Measurements from ENCODE around the gene CPXM2.

CPXM2 gene

GRCh38 chr10:123729523-123729922 is 162.1 kb downstream of the CPXM2 start:
- TF ChIP-seq, protein P1, sequence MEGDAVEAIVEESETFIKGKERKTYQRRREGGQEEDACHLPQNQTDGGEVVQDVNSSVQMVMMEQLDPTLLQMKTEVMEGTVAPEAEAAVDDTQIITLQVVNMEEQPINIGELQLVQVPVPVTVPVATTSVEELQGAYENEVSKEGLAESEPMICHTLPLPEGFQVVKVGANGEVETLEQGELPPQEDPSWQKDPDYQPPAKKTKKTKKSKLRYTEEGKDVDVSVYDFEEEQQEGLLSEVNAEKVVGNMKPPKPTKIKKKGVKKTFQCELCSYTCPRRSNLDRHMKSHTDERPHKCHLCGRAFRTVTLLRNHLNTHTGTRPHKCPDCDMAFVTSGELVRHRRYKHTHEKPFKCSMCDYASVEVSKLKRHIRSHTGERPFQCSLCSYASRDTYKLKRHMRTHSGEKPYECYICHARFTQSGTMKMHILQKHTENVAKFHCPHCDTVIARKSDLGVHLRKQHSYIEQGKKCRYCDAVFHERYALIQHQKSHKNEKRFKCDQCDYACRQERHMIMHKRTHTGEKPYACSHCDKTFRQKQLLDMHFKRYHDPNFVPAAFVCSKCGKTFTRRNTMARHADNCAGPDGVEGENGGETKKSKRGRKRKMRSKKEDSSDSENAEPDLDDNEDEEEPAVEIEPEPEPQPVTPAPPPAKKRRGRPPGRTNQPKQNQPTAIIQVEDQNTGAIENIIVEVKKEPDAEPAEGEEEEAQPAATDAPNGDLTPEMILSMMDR (IDR thresholded peaks at IDR 0.05) = no peak

DNA sequence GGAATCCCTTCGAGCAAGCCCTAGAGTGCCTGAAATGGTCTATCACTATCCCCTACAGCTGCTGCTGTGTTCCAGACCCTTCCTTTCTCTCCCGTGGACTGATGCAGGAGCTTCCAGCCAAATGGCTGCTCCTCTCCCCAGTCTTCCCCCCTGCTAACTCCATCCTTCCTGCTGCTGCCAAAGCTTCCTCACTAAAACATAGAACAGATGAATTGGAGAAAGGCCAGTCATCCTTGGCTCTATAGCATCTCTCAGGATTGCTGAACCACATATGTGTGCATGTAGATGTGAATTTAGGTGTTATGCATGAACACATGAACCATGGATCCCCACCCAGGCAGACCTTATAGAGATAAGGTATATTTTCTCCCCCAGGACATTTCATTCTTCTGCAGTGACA is 164.8 kb downstream of the CPXM2 start:
- TF ChIP-seq, protein P1 (IDR thresholded peaks at IDR 0.05) = no peak

DNA sequence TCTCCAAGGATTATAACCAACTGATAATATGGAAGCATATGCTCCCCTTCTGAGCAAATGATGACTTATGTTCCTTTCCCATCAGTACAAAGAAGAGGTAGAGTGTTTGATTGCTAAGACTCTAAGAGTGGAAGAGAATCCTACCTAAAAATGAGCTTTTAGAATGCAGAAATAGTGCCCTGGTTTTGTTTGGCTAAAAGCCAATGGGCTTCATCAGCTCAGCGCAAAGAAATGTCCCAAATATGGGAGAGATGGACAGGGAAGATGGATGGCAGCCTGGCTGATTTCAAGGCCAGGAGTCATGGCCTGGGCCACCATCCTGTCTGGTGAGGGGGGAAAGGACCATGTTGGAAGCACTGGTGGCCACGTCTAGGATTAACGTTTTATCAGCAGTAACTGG is 165.2 kb downstream of the CPXM2 start:
- TF ChIP-seq, protein P1 (IDR thresholded peaks at IDR 0.05) = no peak

GRCh38 chr10:123724747-123725146 is 166.9 kb downstream of the CPXM2 start:
- TF ChIP-seq, protein P1 (IDR thresholded peaks at IDR 0.05) = no peak

- TF ChIP-seq, protein P1 (IDR thresholded peaks at IDR 0.05) = no peak
These were observed 169.3 kb downstream of the CPXM2 start for GRCh38 chr10:123722351-123722750.

GRCh38 chr10:123721441-123722049 is 170.1 kb downstream of the CPXM2 start:
- TF ChIP-seq, protein P1 (IDR thresholded peaks at IDR 0.05) = no peak

GRCh38 chr10:123720536-123720935 is 171.1 kb downstream of the CPXM2 start:
- TF ChIP-seq, protein P1 (IDR thresholded peaks at IDR 0.05) = no peak

- TF ChIP-seq, protein P1 (IDR thresholded peaks at IDR 0.05) = no peak
These were observed 173.0 kb downstream of the CPXM2 start for GRCh38 chr10:123718544-123719060.
